Activated T-cell treated with anti-CD3 and anti-CD28 coated beads, Interleukin-2, amount 50 U/mL, for 4 hours (primary cell): ENCODE results near the gene HNRNPC. TPM values are rescaled to one million over a fixed set of nuclear protein-coding genes. Genes with fewer than 3 reads are reported as not detected.
"Not testable (repeated sequence)": the region's sequence is repeated elsewhere in the genome, so short reads cannot be mapped to it uniquely, and the experiment has no call there.

Experiments used
- ATAC-seq, 2 donors: fragments of 200-7000 bp; cut with Tn5 transposase; one replicate each; pipeline ENCODE4 v1.10.0; 2021
- DNase-seq: peaks from one replicate; pipeline ENCODE4 v3.0.0-alpha.2; 2020
- H3K27me3 Mint-ChIP-seq: one replicate; pipeline ENCODE4 v1.8.0; 2021; ENCODE audit warnings: low read depth, mixed read lengths
- H3K36me3 Mint-ChIP-seq: one replicate; pipeline ENCODE4 v1.8.0; 2022; ENCODE audit warnings: mixed read lengths; ENCODE audit not compliant: insufficient read depth
- H3K4me1 Mint-ChIP-seq: one replicate; pipeline ENCODE4 v1.8.0; 2021; ENCODE audit warnings: low read depth, mixed read lengths
- H3K4me3 Mint-ChIP-seq: one replicate; pipeline ENCODE4 v1.8.0; 2021; ENCODE audit warnings: mild to moderate bottlenecking, moderate library complexity, mixed read lengths
- H3K9me3 Mint-ChIP-seq: one replicate; pipeline ENCODE4 v1.8.0; 2021; ENCODE audit warnings: mixed read lengths
- total RNA-seq, 3 donors: library from RNA; stranded (reverse); gene quantifications; one replicate each; pipeline ENCODE4 v1.2.1, GENCODE V29; 2021

The HNRNPC gene
- 1,000 to 10,000 TPM; 1,181 to 1,256 (median 1,185) TPM for total RNA-seq

- ATAC-seq (peak; percentile 90 to 92), DNase-seq (peak; percentile 100)
- H3K36me3 Mint-ChIP-seq: peaks cover 37% of the 10 kb centered on the region
- peaks cover 21% of the 10 kb centered on the region for H3K4me1 Mint-ChIP-seq
- no peaks in the 10 kb centered on the region for H3K27me3 Mint-ChIP-seq
- H3K9me3 Mint-ChIP-seq: no peaks in the 10 kb centered on the region
- H3K4me3 Mint-ChIP-seq: peak within 1 kb of the TSS; percentile 100
Measured at GRCh38 chr14:21269252-21270046, at the start of gene HNRNPC. TSS of gene HNRNPC (minus strand) at chr14:21269442. CDS start at chr14:21234193, 35,249 bp downstream.

- ATAC-seq (no peak), DNase-seq (no peak)
- Mint-ChIP-seq H3K4me3 (no peak overlapping the region), H3K4me1 (peaks cover 10% of the 10 kb centered on the region), H3K27me3 (peaks cover 1% of the 10 kb centered on the region), H3K36me3 (no peaks in the 10 kb centered on the region), H3K9me3 (no peaks in the 10 kb centered on the region)
Measured at GRCh38 chr14:21317398-21317797, 48.2 kb upstream of the HNRNPC start.

GRCh38 chr14:21313512-21313911 is 44.3 kb upstream of the HNRNPC start:
- ATAC-seq (no peak), DNase-seq (no peak)
- H3K4me1 Mint-ChIP-seq: peaks cover 10% of the 10 kb centered on the region
- no peaks in the 10 kb centered on the region for H3K9me3 Mint-ChIP-seq
- no peaks in the 10 kb centered on the region for H3K36me3 Mint-ChIP-seq
- H3K4me3 Mint-ChIP-seq: no peak overlapping the region
- H3K27me3 Mint-ChIP-seq: no peaks in the 10 kb centered on the region

- no peaks in the 10 kb centered on the region for H3K9me3 Mint-ChIP-seq
- no peak overlapping the region for H3K4me3 Mint-ChIP-seq
- H3K36me3 Mint-ChIP-seq: no peaks in the 10 kb centered on the region
- H3K27me3 Mint-ChIP-seq: no peaks in the 10 kb centered on the region
- DNase-seq (no peak), ATAC-seq (no peak)
- H3K4me1 Mint-ChIP-seq: peaks cover 23% of the 10 kb centered on the region
Measured at GRCh38 chr14:21311614-21312013, 42.4 kb upstream of the HNRNPC start.

- ATAC-seq: no peak
- DNase-seq: no peak
- no peaks in the 10 kb centered on the region for H3K9me3 Mint-ChIP-seq
- H3K4me3 Mint-ChIP-seq: no peak overlapping the region
- H3K36me3 Mint-ChIP-seq: no peaks in the 10 kb centered on the region
- H3K27me3 Mint-ChIP-seq: no peaks in the 10 kb centered on the region
- peaks cover 23% of the 10 kb centered on the region for H3K4me1 Mint-ChIP-seq
Measured at GRCh38 chr14:21309956-21310355, 40.7 kb upstream of the HNRNPC start.

GRCh38 chr14:21309238-21309636 is 40.0 kb upstream of the HNRNPC start:
- no peak for ATAC-seq
- no peaks in the 10 kb centered on the region for H3K9me3 Mint-ChIP-seq
- no peaks in the 10 kb centered on the region for H3K27me3 Mint-ChIP-seq
- peaks cover 23% of the 10 kb centered on the region for H3K4me1 Mint-ChIP-seq
- H3K36me3 Mint-ChIP-seq: no peaks in the 10 kb centered on the region
- DNase-seq: no peak
- peak overlapping the region; percentile 79 for H3K4me3 Mint-ChIP-seq

- H3K27me3 Mint-ChIP-seq: no peaks in the 10 kb centered on the region
- peak; percentile 92 to 93 for ATAC-seq
- no peaks in the 10 kb centered on the region for H3K36me3 Mint-ChIP-seq
- peak overlapping the region; percentile 79 for H3K4me3 Mint-ChIP-seq
- H3K4me1 Mint-ChIP-seq: peaks cover 23% of the 10 kb centered on the region
- peak; percentile 72 for DNase-seq
- H3K9me3 Mint-ChIP-seq: no peaks in the 10 kb centered on the region
Measured at GRCh38 chr14:21308479-21309237, 39.4 kb upstream of the HNRNPC start.

GRCh38 chr14:21308132-21308478 is 38.9 kb upstream of the HNRNPC start:
- H3K9me3 Mint-ChIP-seq: no peaks in the 10 kb centered on the region
- no peaks in the 10 kb centered on the region for H3K36me3 Mint-ChIP-seq
- peak in 1 of 2 donors; percentile 1 for ATAC-seq
- H3K4me3 Mint-ChIP-seq: peak overlapping the region; percentile 79
- H3K27me3 Mint-ChIP-seq: no peaks in the 10 kb centered on the region
- DNase-seq: no peak
- H3K4me1 Mint-ChIP-seq: peaks cover 23% of the 10 kb centered on the region

- DNase-seq: no peak
- no peaks in the 10 kb centered on the region for H3K27me3 Mint-ChIP-seq
- no peaks in the 10 kb centered on the region for H3K9me3 Mint-ChIP-seq
- peaks cover 23% of the 10 kb centered on the region for H3K4me1 Mint-ChIP-seq
- H3K36me3 Mint-ChIP-seq: no peaks in the 10 kb centered on the region
- ATAC-seq: no peak
- H3K4me3 Mint-ChIP-seq: peak overlapping the region; percentile 79
Measured at GRCh38 chr14:21307637-21308036, 38.4 kb upstream of the HNRNPC start.

- not testable (repeated sequence) for H3K27me3 Mint-ChIP-seq, H3K4me1 Mint-ChIP-seq, ATAC-seq, H3K9me3 Mint-ChIP-seq, H3K36me3 Mint-ChIP-seq, H3K4me3 Mint-ChIP-seq, DNase-seq
Measured at GRCh38 chr14:21302836-21303140, 33.5 kb upstream of the HNRNPC start.

GRCh38 chr14:21302013-21302835 is 33.0 kb upstream of the HNRNPC start:
- peaks cover 9% of the 10 kb centered on the region for H3K27me3 Mint-ChIP-seq
- H3K36me3 Mint-ChIP-seq: no peaks in the 10 kb centered on the region
- peaks cover 2% of the 10 kb centered on the region for H3K4me1 Mint-ChIP-seq
- no peaks in the 10 kb centered on the region for H3K9me3 Mint-ChIP-seq
- H3K4me3 Mint-ChIP-seq: no peak overlapping the region
- DNase-seq: no peak
- ATAC-seq: no peak

- peaks cover 2% of the 10 kb centered on the region for H3K4me1 Mint-ChIP-seq
- peak; percentile 65 to 70 for ATAC-seq
- peaks cover 9% of the 10 kb centered on the region for H3K27me3 Mint-ChIP-seq
- no peak overlapping the region for H3K4me3 Mint-ChIP-seq
- no peaks in the 10 kb centered on the region for H3K9me3 Mint-ChIP-seq
- H3K36me3 Mint-ChIP-seq: no peaks in the 10 kb centered on the region
- DNase-seq: peak; percentile 15
Measured at GRCh38 chr14:21300892-21301291, 31.6 kb upstream of the HNRNPC start.

GRCh38 chr14:21299562-21300130 is 30.4 kb upstream of the HNRNPC start:
- Mint-ChIP-seq H3K4me1 (peaks cover 2% of the 10 kb centered on the region), H3K36me3 (no peaks in the 10 kb centered on the region), H3K9me3 (no peaks in the 10 kb centered on the region), H3K4me3 (no peak overlapping the region), H3K27me3 (peaks cover 9% of the 10 kb centered on the region)
- DNase-seq: no peak
- no peak for ATAC-seq

- Mint-ChIP-seq H3K4me3 (no peak overlapping the region), H3K27me3 (peaks cover 11% of the 10 kb centered on the region)
- no peak for ATAC-seq
Measured at GRCh38 chr14:21298358-21298757, 29.1 kb upstream of the HNRNPC start.

More at GRCh38 chr14:21298358-21298757, 29.1 kb upstream of the HNRNPC start:
- DNase-seq: no peak
- no peaks in the 10 kb centered on the region for H3K36me3 Mint-ChIP-seq
- H3K4me1 Mint-ChIP-seq: peaks cover 2% of the 10 kb centered on the region
- H3K9me3 Mint-ChIP-seq: no peaks in the 10 kb centered on the region
